HAP-1 (cell line): ENCODE measurements around the gene ST3GAL2.

Experiments used
- DNase-seq, 2 experiments: peaks; one replicate each; pipeline ENCODE4 v3.0.0-alpha.2; 2016 to 2020; ENCODE audit warnings: low spot score in 2 of 2
- H3K27me3 ChIP-seq: fragments of 250-450 bp; sonication (Bioruptor Pico); 2 replicates; pipeline ENCODE4 v1.5.1; 2020; ENCODE audit warnings: low read depth, mild to moderate bottlenecking, moderate library complexity
- H3K36me3 ChIP-seq: fragments of 250-450 bp; sonication (Bioruptor Pico); replicated peaks from 2 replicates; pipeline ENCODE4 v1.5.1; 2020; ENCODE audit warnings: mild to moderate bottlenecking
- H3K4me1 ChIP-seq: fragments of 250-450 bp; sonication (Bioruptor Pico); 2 replicates; pipeline ENCODE4 v1.5.1; 2020; ENCODE audit warnings: mild to moderate bottlenecking
- H3K4me3 ChIP-seq: fragments of 250-450 bp; sonication (Bioruptor Pico); 2 replicates; pipeline ENCODE4 v1.5.1; 2020; ENCODE audit warnings: mild to moderate bottlenecking, moderate library complexity
- H3K9me3 ChIP-seq: fragments of 250-450 bp; sonication (Bioruptor Pico); 2 replicates; pipeline ENCODE4 v1.5.1; 2020; ENCODE audit warnings: mild to moderate bottlenecking, moderate library complexity
- in situ Hi-C: fragments of 300-500 bp; cut with MboI; formaldehyde crosslinking; loops from 3 replicates; pipeline ENCODE4 v1.14.3; 2020; ENCODE audit warnings: low sequenced_read_pairs, inconsistent platforms, mixed read lengths

The ST3GAL2 gene

GRCh38 chr16:70473446-70474319, 34.8 kb upstream of the ST3GAL2 start:
- in situ Hi-C loops: no loop called here
- H3K4me1 ChIP-seq: no peaks in the 10 kb centered on the region
- no peak overlapping the region for H3K4me3 ChIP-seq
- H3K9me3 ChIP-seq: no peaks in the 10 kb centered on the region
- H3K36me3 ChIP-seq: peaks cover 8% of the 10 kb centered on the region
- DNase-seq: no peak
- no peaks in the 10 kb centered on the region for H3K27me3 ChIP-seq

DNA sequence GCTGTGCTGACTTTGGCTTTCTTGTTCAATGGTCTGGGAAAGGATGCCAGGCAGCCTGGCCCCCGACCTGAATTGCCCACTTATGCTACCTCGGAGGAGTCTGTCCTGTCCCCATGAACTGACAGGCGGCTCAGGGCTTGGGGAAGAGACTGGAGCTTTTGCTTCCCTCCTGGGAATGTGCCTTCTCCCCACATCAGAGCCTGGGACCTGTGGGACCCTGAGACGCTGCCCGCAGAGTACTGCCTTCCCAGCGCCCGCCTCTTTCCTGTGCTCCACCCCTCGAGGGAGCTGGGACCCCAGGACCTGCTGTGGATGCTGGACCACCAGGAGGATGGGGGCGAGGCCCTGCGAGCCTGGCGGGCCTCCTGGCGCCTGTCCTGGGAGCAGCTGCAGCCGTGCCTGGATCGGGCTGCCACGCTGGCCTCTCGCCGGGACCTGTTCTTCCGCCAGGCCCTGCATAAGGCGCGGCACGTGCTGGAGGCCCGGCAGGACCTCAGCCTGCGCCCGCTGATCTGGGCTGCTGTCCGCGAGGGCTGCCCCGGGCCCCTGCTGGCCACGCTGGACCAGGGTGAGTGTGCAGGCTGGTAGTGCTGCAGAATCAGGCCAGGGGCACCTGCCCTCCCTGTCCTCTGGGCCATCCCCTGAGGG, 34.0 kb upstream of the ST3GAL2 start:
- peaks cover 4% of the 10 kb centered on the region; the same call in 1 of the 2 replicates for H3K36me3 ChIP-seq
- no peak overlapping the region for H3K4me3 ChIP-seq
- no peaks in the 10 kb centered on the region for H3K9me3 ChIP-seq
- H3K4me1 ChIP-seq: no peaks in the 10 kb centered on the region
- in situ Hi-C loops: no loop called here
- DNase-seq: no peak
- H3K27me3 ChIP-seq: no peaks in the 10 kb centered on the region

GRCh38 chr16:70470927-70471341, 32.0 kb upstream of the ST3GAL2 start:
- Histone ChIP-seq H3K4me3 (no peak overlapping the region), H3K4me1 (no peaks in the 10 kb centered on the region), H3K9me3 (no peaks in the 10 kb centered on the region), H3K36me3 (no peaks in the 10 kb centered on the region), H3K27me3 (no peaks in the 10 kb centered on the region)
- in situ Hi-C loops: no loop called here
- DNase-seq: peak in 1 of 2 experiments; percentile 28

- Histone ChIP-seq H3K4me3 (no peak overlapping the region), H3K4me1 (no peaks in the 10 kb centered on the region), H3K27me3 (no peaks in the 10 kb centered on the region), H3K36me3 (no peaks in the 10 kb centered on the region), H3K9me3 (no peaks in the 10 kb centered on the region)
- in situ Hi-C loops: no loop called here
- no peak for DNase-seq
Observed at GRCh38 chr16:70470141-70470926, 31.4 kb upstream of the ST3GAL2 start.

GRCh38 chr16:70468776-70469525, 30.1 kb upstream of the ST3GAL2 start:
- no peaks in the 10 kb centered on the region for H3K36me3 ChIP-seq
- no peaks in the 10 kb centered on the region for H3K27me3 ChIP-seq
- in situ Hi-C loops: no loop called here
- no peak for DNase-seq
- no peaks in the 10 kb centered on the region for H3K4me1 ChIP-seq
- no peak overlapping the region for H3K4me3 ChIP-seq
- H3K9me3 ChIP-seq: no peaks in the 10 kb centered on the region

DNA sequence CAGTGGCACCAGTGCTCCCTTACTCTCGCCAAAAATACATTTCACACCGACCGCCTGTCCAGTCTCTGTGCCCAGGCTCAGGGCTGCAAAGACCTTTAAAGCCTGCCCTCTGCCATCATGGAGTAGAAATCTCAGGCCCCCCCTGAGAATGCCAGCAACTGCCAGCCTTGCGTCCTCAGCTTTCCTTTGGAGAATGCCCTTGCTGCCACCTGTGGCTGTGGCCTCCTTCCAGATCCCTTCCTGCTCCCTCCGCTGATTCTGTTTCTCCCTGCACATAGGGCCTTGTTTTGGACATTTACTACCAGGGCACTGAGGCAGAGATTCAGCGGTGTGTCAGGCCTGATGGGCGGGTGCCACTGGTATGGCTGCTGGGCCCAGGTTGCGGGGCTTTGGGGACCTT, 28.7 kb upstream of the ST3GAL2 start:
- in situ Hi-C loops: no loop called here
- Histone ChIP-seq H3K36me3 (peaks cover 7% of the 10 kb centered on the region; the same call in 1 of the 2 replicates), H3K4me1 (no peaks in the 10 kb centered on the region), H3K9me3 (no peaks in the 10 kb centered on the region), H3K27me3 (no peaks in the 10 kb centered on the region), H3K4me3 (no peak overlapping the region)
- DNase-seq: no peak

DNA sequence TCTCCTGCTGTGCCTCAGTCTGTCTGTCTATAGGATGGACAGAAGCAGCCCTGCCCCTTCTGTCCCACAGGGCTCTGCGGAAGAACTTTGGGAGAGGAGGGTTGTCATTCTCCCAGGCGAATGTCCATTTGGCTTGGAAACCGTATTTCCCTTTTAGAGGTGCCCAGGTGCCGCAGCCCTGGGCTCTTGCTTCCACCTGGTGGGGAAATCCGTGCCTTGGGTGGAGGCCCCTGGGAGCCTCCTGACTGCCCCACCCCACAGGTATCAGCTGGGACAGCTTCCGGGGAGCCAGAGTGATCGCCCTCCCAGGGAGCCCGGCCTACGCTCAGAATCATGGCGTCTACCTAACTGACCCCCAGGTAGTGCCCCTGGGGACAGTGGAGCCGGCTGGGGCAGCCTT, 28.2 kb upstream of the ST3GAL2 start:
- Histone ChIP-seq H3K4me1 (no peaks in the 10 kb centered on the region), H3K9me3 (no peaks in the 10 kb centered on the region), H3K27me3 (no peaks in the 10 kb centered on the region), H3K4me3 (no peak overlapping the region), H3K36me3 (peaks cover 7% of the 10 kb centered on the region; the same call in 1 of the 2 replicates)
- DNase-seq: no peak
- in situ Hi-C loops: no loop called here

DNA sequence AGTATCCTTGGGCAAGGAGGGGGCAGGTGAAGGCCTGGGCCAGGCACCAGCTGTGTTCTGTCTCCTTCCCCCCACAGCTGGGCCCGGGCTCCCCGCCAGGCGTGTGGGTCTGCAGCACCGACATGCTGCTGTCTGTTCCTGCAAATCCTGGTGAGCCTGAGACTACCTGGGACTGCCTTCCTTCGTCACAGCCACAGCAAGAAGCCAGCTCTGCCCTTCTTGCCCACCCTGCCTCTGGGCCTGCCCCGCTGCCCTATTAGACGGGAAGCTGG, 27.8 kb upstream of the ST3GAL2 start:
- Histone ChIP-seq H3K9me3 (no peaks in the 10 kb centered on the region), H3K4me3 (no peak overlapping the region), H3K36me3 (peaks cover 7% of the 10 kb centered on the region; the same call in 1 of the 2 replicates), H3K4me1 (no peaks in the 10 kb centered on the region), H3K27me3 (no peaks in the 10 kb centered on the region)
- in situ Hi-C loops: no loop called here
- no peak for DNase-seq

DNA sequence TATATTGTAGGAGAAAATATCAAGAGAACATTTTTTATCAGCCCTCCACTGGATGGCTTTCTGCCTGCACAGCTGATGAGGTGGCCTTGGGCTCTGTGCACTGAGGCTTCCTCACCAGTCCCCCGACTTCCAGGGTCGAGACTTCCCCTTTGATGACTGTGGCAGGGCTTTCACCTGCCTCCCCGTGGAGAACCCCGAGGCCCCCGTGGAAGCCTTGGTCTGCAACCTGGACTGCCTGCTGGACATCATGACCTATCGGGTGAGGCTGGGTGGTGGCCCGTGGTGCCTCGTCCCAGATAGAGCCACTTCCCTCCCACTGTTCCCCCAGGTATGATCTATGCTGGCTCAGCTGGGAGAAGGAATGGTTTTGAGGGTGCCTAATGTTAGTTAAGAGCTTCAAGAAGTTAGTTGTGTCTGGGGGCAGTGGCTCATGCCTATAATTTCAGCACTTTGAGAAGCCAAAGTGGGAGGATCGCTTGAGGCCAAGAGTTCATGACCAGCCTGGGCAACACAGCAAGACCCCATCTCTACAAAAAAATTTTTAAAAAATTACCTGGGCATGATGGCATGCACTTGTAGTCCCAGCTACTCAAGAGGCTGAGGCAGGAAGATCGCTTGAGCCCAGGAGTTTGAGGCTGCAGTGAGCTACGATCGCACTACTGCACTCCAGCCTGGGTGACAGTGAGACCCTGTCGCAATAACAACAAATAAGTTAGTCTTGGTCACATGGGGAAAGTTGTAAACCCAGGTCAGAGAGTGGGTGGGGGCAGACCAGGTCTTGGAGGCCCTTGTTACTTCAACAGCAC, 27.3 kb upstream of the ST3GAL2 start:
- no peaks in the 10 kb centered on the region for H3K27me3 ChIP-seq
- H3K4me3 ChIP-seq: no peak overlapping the region
- no peak for DNase-seq
- H3K36me3 ChIP-seq: peaks cover 7% of the 10 kb centered on the region; the same call in 1 of the 2 replicates
- in situ Hi-C loops: no loop called here
- H3K9me3 ChIP-seq: no peaks in the 10 kb centered on the region
- H3K4me1 ChIP-seq: no peaks in the 10 kb centered on the region

DNA sequence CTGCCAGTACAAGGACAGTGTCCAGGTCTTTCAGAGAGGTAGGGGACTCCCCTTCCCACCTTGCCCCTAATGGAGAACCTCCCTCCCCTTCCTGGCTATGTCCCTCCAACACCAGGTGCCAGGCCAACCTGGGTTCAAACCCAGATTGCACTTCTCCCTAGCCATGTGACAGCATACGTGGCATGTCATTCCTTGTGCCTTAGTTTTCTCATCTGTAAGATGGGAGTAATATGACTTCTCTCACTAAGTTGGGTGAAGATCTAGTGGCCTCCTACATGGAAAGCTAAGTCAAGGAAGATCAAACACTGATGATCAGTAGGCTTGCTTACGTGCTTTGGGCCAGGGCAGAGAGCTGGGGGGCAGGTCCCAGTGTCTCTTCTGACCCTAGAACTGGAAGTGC, 24.3 kb upstream of the ST3GAL2 start:
- Histone ChIP-seq H3K27me3 (no peaks in the 10 kb centered on the region), H3K4me3 (no peak overlapping the region), H3K9me3 (no peaks in the 10 kb centered on the region), H3K4me1 (no peaks in the 10 kb centered on the region), H3K36me3 (peaks cover 7% of the 10 kb centered on the region; the same call in 1 of the 2 replicates)
- no peak for DNase-seq
- in situ Hi-C loops: no loop called here

DNA sequence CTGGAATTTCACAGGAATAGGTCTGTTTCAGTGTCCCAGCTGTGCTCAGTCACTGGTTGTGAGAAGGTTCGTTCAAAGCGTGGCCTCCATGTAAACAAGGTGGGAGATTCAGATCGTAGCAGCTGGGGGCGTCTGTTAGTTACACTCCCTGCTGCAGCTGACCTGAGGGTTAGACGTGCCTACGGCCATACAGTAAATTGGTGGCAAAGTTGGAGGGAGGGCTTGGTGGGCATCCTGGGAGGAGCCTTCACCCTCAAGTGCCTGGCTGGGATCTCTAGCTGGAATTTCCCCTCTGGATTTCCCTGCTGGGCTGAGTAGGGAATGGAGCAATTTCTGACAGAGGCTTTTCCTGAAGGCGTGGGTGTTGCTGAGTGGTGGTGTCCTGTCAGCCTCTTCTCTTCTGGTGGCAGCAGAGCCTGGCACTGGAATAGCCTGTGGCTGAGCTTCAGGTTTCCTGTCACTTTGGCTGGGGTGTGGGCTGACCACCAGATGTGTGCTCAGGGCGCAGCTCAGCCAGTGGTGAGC, 21.9 kb upstream of the ST3GAL2 start:
- Histone ChIP-seq H3K4me3 (no peak overlapping the region), H3K27me3 (no peaks in the 10 kb centered on the region), H3K36me3 (peaks cover 7% of the 10 kb centered on the region; the same call in 1 of the 2 replicates), H3K9me3 (no peaks in the 10 kb centered on the region), H3K4me1 (no peaks in the 10 kb centered on the region)
- in situ Hi-C loops: no loop called here
- no peak for DNase-seq

GRCh38 chr16:70457446-70458166, 18.7 kb upstream of the ST3GAL2 start:
- in situ Hi-C loops: no loop called here
- Histone ChIP-seq H3K4me1 (peaks cover 6% of the 10 kb centered on the region), H3K4me3 (no peak overlapping the region), H3K36me3 (no peaks in the 10 kb centered on the region; the same call in 1 of the 2 replicates), H3K9me3 (no peaks in the 10 kb centered on the region), H3K27me3 (no peaks in the 10 kb centered on the region)
- DNase-seq: no peak
